Adipocyte (in vitro differentiated cells): ENCODE data around the gene CRLF1.
"Not testable (repeated sequence)": the region's sequence is repeated elsewhere in the genome, so short reads cannot be mapped to it uniquely, and the experiment has no call there.

Experiments used
- DNase-seq: peaks from one replicate; pipeline ENCODE4 v3.0.0-alpha.2; 2015; ENCODE audit warnings: low read depth
- H3K27me3 ChIP-seq: replicated peaks from 2 replicates; pipeline ENCODE4 v1.7.0; 2013; ENCODE audit warnings: mild to moderate bottlenecking, low read length, moderate library complexity; ENCODE audit not compliant: control insufficient read depth, insufficient read depth
- H3K36me3 ChIP-seq: 2 replicates; pipeline ENCODE4 v1.7.0; 2013; ENCODE audit warnings: low read length, mild to moderate bottlenecking, moderate library complexity; ENCODE audit not compliant: control insufficient read depth, insufficient read depth, severe bottlenecking
- H3K4me1 ChIP-seq: 2 replicates; pipeline ENCODE4 v1.7.0; 2013; ENCODE audit warnings: mild to moderate bottlenecking, low read length, moderate library complexity; ENCODE audit not compliant: control insufficient read depth, insufficient read depth
- H3K4me3 ChIP-seq: 2 replicates; pipeline ENCODE4 v1.7.0; 2013; ENCODE audit warnings: mild to moderate bottlenecking, low read length, moderate library complexity
- H3K9ac ChIP-seq: 2 replicates; pipeline ENCODE4 v1.7.0; 2013; ENCODE audit warnings: mild to moderate bottlenecking, low read length, moderate library complexity
- H3K9me3 ChIP-seq: 2 replicates; pipeline ENCODE4 v1.7.0; 2013; ENCODE audit warnings: mild to moderate bottlenecking, low read length, moderate library complexity; ENCODE audit not compliant: control insufficient read depth

CRLF1 gene

GRCh38 chr19:18595475-18595874 lies 11.1 kb downstream of the CRLF1 start:
- H3K36me3 ChIP-seq, result peaks cover 50% of the 10 kb centered on the region
- H3K4me3 ChIP-seq, result no peak overlapping the region
- H3K27me3 ChIP-seq, result no peaks in the 10 kb centered on the region
- H3K9ac ChIP-seq, result peak overlapping the region; percentile 44
- H3K4me1 ChIP-seq, result peaks cover 33% of the 10 kb centered on the region
- DNase-seq, result no peak
- no peaks in the 10 kb centered on the region for H3K9me3 ChIP-seq

GRCh38 chr19:18594824-18595373 lies 11.7 kb downstream of the CRLF1 start:
- Histone ChIP-seq H3K4me3 (no peak overlapping the region), H3K36me3 (peaks cover 50% of the 10 kb centered on the region), H3K27me3 (no peaks in the 10 kb centered on the region), H3K9me3 (no peaks in the 10 kb centered on the region), H3K9ac (peak overlapping the region; percentile 53), H3K4me1 (peaks cover 36% of the 10 kb centered on the region)
- no peak for DNase-seq

- H3K4me3 ChIP-seq, result no peak overlapping the region
- DNase-seq, result peak; percentile 94
Measured at GRCh38 chr19:18594096-18594823, 12.3 kb downstream of the CRLF1 start.

GRCh38 chr19:18593367-18594095 lies 13.1 kb downstream of the CRLF1 start:
- no peak for DNase-seq
- no peak overlapping the region for H3K9ac ChIP-seq
- H3K27me3 ChIP-seq, result no peaks in the 10 kb centered on the region
- H3K4me1 ChIP-seq, result peaks cover 45% of the 10 kb centered on the region
- no peaks in the 10 kb centered on the region for H3K9me3 ChIP-seq
- peaks cover 36% of the 10 kb centered on the region for H3K36me3 ChIP-seq
- H3K4me3 ChIP-seq, result no peak overlapping the region

More at GRCh38 chr19:18594096-18594823, 12.3 kb downstream of the CRLF1 start:
- H3K9me3 ChIP-seq, result no peaks in the 10 kb centered on the region
- peak overlapping the region; percentile 53 for H3K9ac ChIP-seq
- H3K36me3 ChIP-seq, result peaks cover 43% of the 10 kb centered on the region
- no peaks in the 10 kb centered on the region for H3K27me3 ChIP-seq
- H3K4me1 ChIP-seq, result peaks cover 43% of the 10 kb centered on the region

- not testable (repeated sequence) for H3K9me3 ChIP-seq, H3K4me3 ChIP-seq, H3K27me3 ChIP-seq, H3K9ac ChIP-seq, DNase-seq
- Histone ChIP-seq H3K4me1 (peaks cover 52% of the 10 kb centered on the region), H3K36me3 (peaks cover 28% of the 10 kb centered on the region)
Measured at GRCh38 chr19:18592732-18593131, 13.9 kb downstream of the CRLF1 start.

- Histone ChIP-seq H3K27me3 (no peaks in the 10 kb centered on the region), H3K4me3 (no peak overlapping the region)
Measured at GRCh38 chr19:18591735-18592385, 14.7 kb downstream of the CRLF1 start.

GRCh38 chr19:18590273-18591272 lies 16.0 kb downstream of the CRLF1 start:
- Histone ChIP-seq H3K27me3 (no peaks in the 10 kb centered on the region), H3K9ac (peak overlapping the region; percentile 92), H3K4me1 (peaks cover 49% of the 10 kb centered on the region), H3K4me3 (no peak overlapping the region), H3K36me3 (peaks cover 13% of the 10 kb centered on the region), H3K9me3 (no peaks in the 10 kb centered on the region)
- DNase-seq, result peak; percentile 62

More at GRCh38 chr19:18591735-18592385, 14.7 kb downstream of the CRLF1 start:
- peak overlapping the region; percentile 48 for H3K9ac ChIP-seq
- peaks cover 55% of the 10 kb centered on the region for H3K4me1 ChIP-seq
- no peak for DNase-seq
- H3K36me3 ChIP-seq, result peaks cover 24% of the 10 kb centered on the region
- H3K9me3 ChIP-seq, result no peaks in the 10 kb centered on the region

GRCh38 chr19:18589380-18590272 lies 17.0 kb downstream of the CRLF1 start:
- peaks cover 43% of the 10 kb centered on the region for H3K4me1 ChIP-seq
- no peaks in the 10 kb centered on the region for H3K27me3 ChIP-seq
- peak; percentile 79 for DNase-seq
- H3K36me3 ChIP-seq, result peaks cover 12% of the 10 kb centered on the region
- peak overlapping the region; percentile 92 for H3K9ac ChIP-seq
- no peaks in the 10 kb centered on the region for H3K9me3 ChIP-seq
- peak overlapping the region; percentile 82 for H3K4me3 ChIP-seq

GRCh38 chr19:18588611-18589379 lies 17.8 kb downstream of the CRLF1 start, which contains the start of gene REX1BD:
Gene REX1BD, plus strand, starts transcription at chr19:18588798. Its CDS starts 4 bp downstream, at chr19:18588802.
- no peaks in the 10 kb centered on the region for H3K9me3 ChIP-seq
- H3K4me3 ChIP-seq, result peak within 1 kb of the TSS; percentile 82
- H3K36me3 ChIP-seq, result peaks cover 12% of the 10 kb centered on the region
- peak within 1 kb of the TSS; percentile 92 for H3K9ac ChIP-seq
- peak; percentile 88 for DNase-seq
- peaks cover 41% of the 10 kb centered on the region for H3K4me1 ChIP-seq
- no peaks in the 10 kb centered on the region for H3K27me3 ChIP-seq
